Large intestine (tissue), 3 donors: ENCODE data around the gene ANKMY1. TPM values are rescaled to one million over a fixed set of nuclear protein-coding genes. Genes with fewer than 3 reads are reported as not detected.

Source experiments
- DNase-seq, 2 donors: peaks; one replicate each; pipeline versions ENCODE4 v3.0.0 to v3.0.0-alpha.2; 2013
- H3K27ac ChIP-seq: one replicate; pipeline ENCODE4 v1.5.1; 2013; ENCODE audit warnings: low read length
- H3K27me3 ChIP-seq: 2 replicates; pipeline ENCODE4 v1.6.1; 2013; ENCODE audit warnings: low read length; ENCODE audit not compliant: control insufficient read depth, insufficient read depth
- H3K36me3 ChIP-seq: 2 replicates; pipeline ENCODE4 v1.6.1; 2013; ENCODE audit warnings: low read length; ENCODE audit not compliant: control insufficient read depth, insufficient read depth
- H3K4me1 ChIP-seq: one replicate; pipeline ENCODE4 v1.6.1; 2013; ENCODE audit warnings: low read length; ENCODE audit not compliant: control insufficient read depth, insufficient read depth
- H3K4me3 ChIP-seq: one replicate; pipeline ENCODE4 v1.5.1; 2013; ENCODE audit warnings: low read length
- H3K9me3 ChIP-seq: one replicate; pipeline ENCODE4 v1.6.1; 2013; ENCODE audit warnings: mild to moderate bottlenecking, low read depth, low read length, moderate library complexity; ENCODE audit not compliant: control insufficient read depth
- WGBS: methylation state at CpG from one replicate; pipeline ENCODE4 v1.1.5; 2013; ENCODE audit warnings: low lambda C conversion rate; ENCODE audit not compliant: insufficient coverage; 5-methylcytosine and 5-hydroxymethylcytosine counted together
- polyA plus RNA-seq: library from polyadenylated mRNA; unstranded; fragments of 120-200 nt; gene quantifications from one replicate; pipeline ENCODE4 v1.2.1, GENCODE V29; 2013

ANKMY1 gene
- polyA plus RNA-seq, 1 donor, result 14.0 TPM

DNA sequence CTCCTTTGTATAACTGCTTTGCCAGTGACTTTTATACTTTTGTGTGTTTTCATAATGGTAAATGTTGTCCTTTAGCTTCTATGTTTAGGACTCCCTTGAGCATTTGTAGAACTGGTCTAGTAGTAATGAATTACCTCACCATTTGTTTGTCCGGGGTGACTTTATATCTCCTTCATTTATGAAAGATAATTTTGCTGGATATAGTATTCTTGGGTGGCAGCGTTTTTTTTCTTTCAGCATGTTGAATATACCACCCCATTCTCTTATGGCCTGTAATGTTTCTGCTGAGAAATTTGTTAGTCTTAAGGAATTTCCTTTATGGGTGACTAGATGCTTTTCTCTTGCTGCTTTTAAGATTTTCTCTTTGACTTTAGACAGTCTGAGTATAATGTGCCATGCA lies 66.3 kb downstream of the ANKMY1 start:
- Histone ChIP-seq H3K9me3 (peaks cover 21% of the 10 kb centered on the region), H3K4me1 (no peaks in the 10 kb centered on the region), H3K27me3 (no peaks in the 10 kb centered on the region), H3K4me3 (no peak overlapping the region), H3K36me3 (peaks cover under 1% of the 10 kb centered on the region), H3K27ac (no peak overlapping the region)
- DNase-seq, result no peak
- 50% methylated on average over 1 of the region's 2 CpGs for WGBS

DNA sequence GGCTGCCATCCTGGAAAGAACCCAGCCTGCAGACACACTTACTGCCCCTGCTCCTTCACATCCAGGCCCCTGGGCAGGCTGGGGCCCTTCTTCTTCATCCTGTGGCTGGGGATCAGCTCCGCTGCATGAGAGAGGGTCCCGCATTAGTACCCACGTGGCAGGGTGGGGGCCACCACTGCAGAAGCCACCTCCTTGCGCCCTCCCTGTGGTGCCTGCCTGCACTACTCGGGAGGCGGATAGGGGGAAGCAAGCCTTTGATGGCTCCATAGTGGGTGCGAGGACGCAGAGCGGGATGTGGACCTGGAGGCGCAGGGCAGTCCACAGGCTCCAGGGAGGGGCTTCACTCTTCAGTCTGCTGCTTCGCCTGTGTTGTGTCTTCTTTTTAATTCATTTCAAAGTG lies 75.6 kb downstream of the ANKMY1 start:
- Histone ChIP-seq H3K27me3 (no peaks in the 10 kb centered on the region), H3K4me1 (no peaks in the 10 kb centered on the region), H3K4me3 (no peak overlapping the region), H3K27ac (no peak overlapping the region), H3K9me3 (no peaks in the 10 kb centered on the region), H3K36me3 (no peaks in the 10 kb centered on the region)
- WGBS, result no CpG with 5 or more reads among the region's 11 CpGs
- DNase-seq, result no peak

DNA sequence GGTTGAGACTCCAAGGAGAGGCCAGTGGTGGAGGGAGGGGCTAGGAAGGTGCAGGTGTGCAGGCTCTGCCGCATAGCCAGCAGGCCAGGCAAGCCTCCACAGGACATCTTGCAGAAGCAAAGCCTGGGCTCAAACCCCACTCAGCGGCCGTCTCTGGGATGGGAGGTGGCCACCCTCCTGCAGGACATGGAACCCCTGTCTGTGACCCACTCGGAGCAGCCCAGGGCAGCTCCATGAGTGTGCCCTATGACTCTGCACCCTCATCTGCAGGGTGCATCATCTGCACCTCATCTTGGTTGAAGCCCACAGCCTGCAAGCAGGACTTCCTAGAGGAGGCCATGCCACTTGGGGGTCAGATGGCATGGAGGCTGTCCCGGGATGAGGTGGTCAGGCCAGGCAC lies 76.1 kb downstream of the ANKMY1 start:
- no peak for DNase-seq
- Histone ChIP-seq H3K36me3 (no peaks in the 10 kb centered on the region), H3K4me3 (no peak overlapping the region), H3K27me3 (no peaks in the 10 kb centered on the region), H3K4me1 (no peaks in the 10 kb centered on the region), H3K9me3 (no peaks in the 10 kb centered on the region), H3K27ac (no peak overlapping the region)
- WGBS, result no CpG with 5 or more reads among the region's 5 CpGs

DNA sequence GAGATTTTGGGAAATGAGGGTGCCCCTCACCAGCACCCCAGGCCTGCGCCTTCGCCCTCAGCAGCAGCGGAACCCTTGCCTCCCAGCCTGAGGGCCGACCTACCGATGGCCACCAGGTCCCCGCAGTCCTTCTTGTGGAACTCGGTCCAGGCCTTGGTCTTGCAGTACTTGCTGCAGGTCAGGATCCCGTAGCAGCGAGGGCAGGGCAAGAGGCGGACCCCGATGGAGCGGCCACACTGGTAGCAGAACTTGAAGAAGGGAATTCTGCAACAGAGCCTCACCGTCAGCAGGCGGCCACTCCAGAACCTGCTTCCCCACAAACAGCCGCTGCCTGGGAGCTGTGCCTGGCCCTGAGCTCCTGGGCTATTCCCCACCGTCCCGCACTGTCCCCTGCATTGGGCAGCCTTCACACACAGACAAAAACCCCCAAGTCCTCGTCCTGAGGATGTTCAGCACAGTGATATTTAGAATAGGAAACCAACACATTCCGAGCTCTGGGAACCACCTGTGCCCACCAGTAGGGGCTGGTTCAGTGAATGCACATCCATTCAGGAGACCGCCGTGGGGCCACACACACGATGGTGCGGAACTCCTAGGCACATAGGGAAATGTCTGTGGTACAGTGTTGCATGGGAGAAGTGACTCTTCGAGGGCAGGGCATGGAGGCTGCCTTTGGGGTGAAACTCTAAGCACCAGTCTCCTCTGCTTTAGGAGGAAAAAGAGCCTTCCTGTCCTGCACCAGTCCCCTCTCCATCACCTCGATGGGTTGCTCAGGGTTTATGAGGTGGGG lies 76.8 kb downstream of the ANKMY1 start:
- 80% methylated on average over 1 of the region's 25 CpGs for WGBS
- Histone ChIP-seq H3K4me1 (no peaks in the 10 kb centered on the region), H3K36me3 (no peaks in the 10 kb centered on the region), H3K27ac (no peak overlapping the region), H3K4me3 (no peak overlapping the region), H3K9me3 (no peaks in the 10 kb centered on the region), H3K27me3 (no peaks in the 10 kb centered on the region)
- no peak for DNase-seq

DNA sequence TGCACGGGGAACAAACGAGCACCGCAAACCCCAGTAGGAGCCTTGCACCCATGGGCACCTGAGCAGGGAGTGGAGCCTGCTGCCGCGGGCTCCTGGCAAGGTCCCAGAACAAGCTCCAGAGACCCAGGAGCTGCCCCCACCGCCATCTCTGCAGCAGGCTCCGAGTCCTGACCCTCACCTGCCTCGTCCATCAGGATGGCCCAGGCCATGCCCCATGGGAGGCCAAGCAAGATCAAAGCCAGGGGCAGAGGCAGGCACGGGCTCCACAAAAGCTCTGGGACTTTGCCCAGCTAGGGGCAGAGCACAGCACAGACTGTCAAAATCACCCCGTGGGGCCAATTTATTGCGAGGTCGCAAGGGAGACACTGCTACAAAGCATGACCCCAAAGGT lies 78.7 kb downstream of the ANKMY1 start:
- no peak for DNase-seq
- H3K36me3 ChIP-seq, result no peaks in the 10 kb centered on the region
- no peak overlapping the region for H3K27ac ChIP-seq
- no peaks in the 10 kb centered on the region for H3K4me1 ChIP-seq
- H3K9me3 ChIP-seq, result no peaks in the 10 kb centered on the region
- no CpG with 5 or more reads among the region's 12 CpGs for whole genome bisulfite sequencing
- H3K4me3 ChIP-seq, result no peak overlapping the region
- no peaks in the 10 kb centered on the region for H3K27me3 ChIP-seq

DNA sequence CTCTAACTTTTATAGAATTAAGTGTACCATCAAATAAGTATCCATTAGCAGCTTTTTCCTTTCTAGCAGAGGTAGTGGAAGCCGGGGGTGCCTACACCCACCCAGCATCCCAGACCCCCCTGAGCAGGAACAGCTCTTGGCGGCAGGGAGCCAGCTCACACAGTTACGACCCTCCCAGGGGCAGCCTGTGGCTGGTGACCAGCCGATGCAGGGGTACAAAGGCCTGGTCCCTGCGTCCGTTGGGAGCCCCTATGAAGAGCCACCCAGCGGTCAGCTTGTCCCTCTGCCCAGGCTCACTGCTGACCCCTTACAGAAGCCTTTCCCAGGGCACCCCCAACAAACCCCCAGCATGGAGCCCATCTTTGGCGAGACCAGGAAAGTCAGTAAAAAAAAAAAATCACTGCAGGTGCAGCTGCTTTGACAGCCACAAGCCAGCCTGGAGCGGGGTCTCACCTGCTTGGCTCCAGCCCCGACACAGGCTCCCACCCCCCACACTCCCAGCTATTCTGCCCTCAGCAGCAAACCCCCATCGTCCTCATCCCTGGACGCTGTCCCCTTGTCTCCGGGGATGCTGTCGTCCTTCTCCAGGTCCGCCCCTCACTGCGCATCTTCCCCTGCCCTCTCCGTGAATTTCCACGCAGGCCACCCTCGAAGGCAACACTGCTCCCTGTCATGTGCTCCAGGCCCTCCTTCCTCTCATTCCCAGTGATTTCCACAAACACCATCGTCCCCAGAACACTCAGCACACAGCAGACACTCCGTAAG lies 79.3 kb downstream of the ANKMY1 start:
- no CpG with 5 or more reads among the region's 21 CpGs for WGBS
- Histone ChIP-seq H3K9me3 (no peaks in the 10 kb centered on the region), H3K36me3 (no peaks in the 10 kb centered on the region), H3K4me3 (no peak overlapping the region), H3K27ac (no peak overlapping the region), H3K4me1 (no peaks in the 10 kb centered on the region), H3K27me3 (no peaks in the 10 kb centered on the region)
- no peak for DNase-seq

DNA sequence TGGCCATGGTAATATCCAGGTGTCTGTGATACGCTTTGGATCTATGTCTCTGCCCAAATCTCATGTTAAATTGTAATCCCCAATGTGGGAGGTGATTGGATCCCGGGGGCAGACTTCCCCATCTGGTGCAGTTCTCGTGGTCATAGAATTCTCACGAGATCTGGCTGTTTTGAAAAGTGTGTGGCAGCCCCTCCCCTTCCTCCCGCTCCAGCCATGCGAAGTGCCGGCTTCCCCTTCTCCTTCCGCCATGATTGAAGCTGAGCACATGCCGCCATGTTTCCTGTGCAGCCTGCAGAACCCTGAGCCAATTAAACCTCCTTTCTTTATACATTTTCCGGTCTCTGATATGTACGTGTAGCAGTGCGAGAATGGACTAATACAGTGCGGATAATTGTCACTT lies 79.9 kb downstream of the ANKMY1 start:
- Histone ChIP-seq H3K27me3 (no peaks in the 10 kb centered on the region), H3K4me3 (no peak overlapping the region), H3K4me1 (no peaks in the 10 kb centered on the region), H3K9me3 (peaks cover 4% of the 10 kb centered on the region), H3K27ac (no peak overlapping the region), H3K36me3 (no peaks in the 10 kb centered on the region)
- WGBS, result 100% methylated on average over 2 of the region's 13 CpGs
- no peak for DNase-seq

DNA sequence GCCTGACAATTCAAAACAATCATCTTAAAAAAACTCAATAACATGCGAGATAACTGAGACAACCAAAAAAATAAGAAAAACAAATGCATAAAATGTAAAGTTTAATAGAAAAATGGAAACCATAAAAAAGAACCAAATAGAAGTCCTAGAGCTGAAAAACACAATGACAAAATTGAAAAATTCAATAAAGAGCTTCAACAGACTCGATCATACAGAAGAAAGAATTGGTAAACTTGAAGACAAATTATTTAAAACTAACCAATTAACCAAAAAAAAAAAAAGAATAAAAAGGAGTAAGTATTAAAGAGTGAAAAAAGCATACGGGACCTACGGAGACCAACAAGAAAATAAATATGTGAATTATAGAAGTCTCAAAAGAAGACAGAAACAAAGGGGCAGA lies 84.6 kb downstream of the ANKMY1 start:
- H3K36me3 ChIP-seq, result no peaks in the 10 kb centered on the region

DNA sequence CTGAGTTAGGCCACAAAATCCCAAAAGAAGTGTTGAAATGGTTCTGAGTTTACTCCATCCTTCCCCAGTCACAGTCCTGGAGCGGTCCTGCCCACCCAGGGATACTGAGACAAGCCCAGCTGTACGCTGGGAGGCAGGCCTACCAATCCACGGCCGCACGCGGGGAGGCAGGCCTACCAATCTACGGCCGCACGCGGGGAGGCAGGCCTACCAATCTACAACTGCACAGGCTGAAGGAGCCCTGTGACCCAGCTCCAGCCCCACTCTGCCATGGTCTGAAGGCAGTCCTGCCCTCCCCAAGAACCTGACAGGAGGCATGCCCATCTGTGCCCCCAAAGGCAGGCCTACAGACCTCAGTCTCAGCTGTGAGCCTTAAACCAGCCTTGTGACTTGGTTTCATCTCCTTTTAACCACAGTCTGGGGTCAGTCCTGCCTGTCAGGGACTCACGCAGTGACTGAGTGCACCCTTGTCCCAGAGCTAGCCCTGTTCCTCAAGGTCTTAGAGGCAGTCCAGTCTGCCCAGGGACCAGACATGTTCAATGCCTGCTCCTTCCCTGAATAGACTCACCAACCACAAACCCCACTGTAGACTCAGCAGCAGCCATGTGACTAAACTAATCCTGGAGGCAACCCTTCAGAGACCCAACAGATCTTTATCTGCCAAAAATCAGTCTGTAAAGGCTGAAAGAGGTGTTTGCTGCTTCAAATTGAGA lies 85.6 kb downstream of the ANKMY1 start:
- H3K27ac ChIP-seq, result no peak overlapping the region
- no peak overlapping the region for H3K4me3 ChIP-seq
- peaks cover 16% of the 10 kb centered on the region for H3K9me3 ChIP-seq
- no peak for DNase-seq
- H3K4me1 ChIP-seq, result no peaks in the 10 kb centered on the region
- no CpG with 5 or more reads among the region's 11 CpGs for WGBS
- no peaks in the 10 kb centered on the region for H3K27me3 ChIP-seq
- no peaks in the 10 kb centered on the region for H3K36me3 ChIP-seq

More for the DNA sequence above, 84.6 kb downstream of the ANKMY1 start:
- WGBS, result 90% methylated on average over 4 of the region's 4 CpGs
- Histone ChIP-seq H3K4me1 (no peaks in the 10 kb centered on the region), H3K4me3 (no peak overlapping the region), H3K27ac (no peak overlapping the region), H3K9me3 (peaks cover 16% of the 10 kb centered on the region), H3K27me3 (no peaks in the 10 kb centered on the region)
- DNase-seq, result no peak

DNA sequence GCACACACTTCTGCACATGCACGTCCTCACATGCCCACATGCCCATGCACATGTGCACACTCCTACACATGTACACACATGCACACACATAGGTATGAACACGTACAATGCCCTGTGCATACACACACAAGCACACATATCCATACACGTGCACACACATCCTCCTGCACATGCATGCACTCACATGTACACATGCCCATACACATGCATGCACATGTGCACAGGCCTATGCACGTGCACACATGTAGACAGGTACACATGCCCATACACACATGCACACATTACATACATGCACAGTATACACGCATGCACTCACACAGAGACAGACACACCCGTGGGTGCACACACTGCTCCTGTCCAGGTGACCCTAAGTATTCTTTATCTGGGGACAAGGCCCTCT lies 88.0 kb downstream of the ANKMY1 start:
- H3K27ac ChIP-seq, result no peak overlapping the region
- H3K36me3 ChIP-seq, result peaks cover 2% of the 10 kb centered on the region
- no peak for DNase-seq
- H3K9me3 ChIP-seq, result peaks cover 16% of the 10 kb centered on the region
- no peaks in the 10 kb centered on the region for H3K27me3 ChIP-seq
- no peaks in the 10 kb centered on the region for H3K4me1 ChIP-seq
- H3K4me3 ChIP-seq, result no peak overlapping the region
- WGBS, result no CpG with 5 or more reads among the region's 6 CpGs
